ENCODE data around the gene PAPPA2. TPM values are rescaled to one million over a fixed set of nuclear protein-coding genes. Genes with fewer than 3 reads are reported as not detected.

Gene PAPPA2
- total and polyA plus RNA-seq, 9 donors, result 0.01 to 0.69 (median 0.32) TPM; not detected in 4

DNA sequence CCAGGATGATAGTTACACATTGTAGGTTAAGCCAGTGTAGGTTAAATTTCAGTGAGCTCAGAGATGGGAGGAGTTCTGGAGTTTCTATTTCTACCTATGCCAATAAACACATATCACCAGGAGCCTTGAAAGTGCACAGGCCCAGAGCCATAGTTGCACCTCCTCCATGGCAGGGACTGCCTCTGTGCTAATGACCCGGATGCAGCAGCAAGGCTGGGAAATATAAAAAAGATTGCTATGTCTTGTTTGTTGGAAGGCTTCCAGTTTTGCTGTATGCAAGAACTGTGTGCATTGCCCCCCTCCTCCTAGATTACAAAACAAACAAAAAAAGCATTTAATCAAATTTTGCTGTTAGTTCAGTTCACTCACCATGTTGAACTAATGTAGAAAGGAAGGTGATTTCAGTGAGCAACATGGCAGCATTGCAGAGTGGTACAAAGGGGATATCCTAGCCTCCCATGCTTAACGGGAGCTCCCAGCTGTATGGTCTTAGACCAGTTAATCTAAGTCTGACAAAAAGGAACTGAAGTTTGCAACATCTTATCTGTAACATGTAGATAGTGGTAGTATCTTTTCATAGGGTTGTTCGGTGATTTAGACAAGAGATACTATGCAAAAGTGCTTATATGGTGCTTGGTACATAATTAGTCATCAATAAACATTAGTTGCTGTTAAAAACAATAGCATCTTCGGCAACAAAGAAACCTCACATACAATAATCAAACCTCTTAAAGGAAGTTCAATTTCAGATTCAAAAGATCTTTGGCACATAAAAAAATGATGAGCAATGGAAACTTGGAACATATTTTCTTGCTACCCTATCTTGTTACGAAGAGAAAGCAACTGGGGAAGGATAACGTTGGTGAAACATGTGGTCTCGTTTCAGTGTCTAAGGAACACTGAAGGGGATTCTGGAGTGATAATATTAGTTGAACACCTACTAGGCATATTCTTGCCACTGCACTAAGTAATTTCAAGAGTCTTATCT, 392.1 kb downstream of the PAPPA2 start:
- TF ChIP-seq POLR2A (IDR thresholded peaks at IDR 0.05) (no peak), EP300 (IDR thresholded peaks at IDR 0.05) (no peak)
- TF ChIP-seq, protein P1, sequence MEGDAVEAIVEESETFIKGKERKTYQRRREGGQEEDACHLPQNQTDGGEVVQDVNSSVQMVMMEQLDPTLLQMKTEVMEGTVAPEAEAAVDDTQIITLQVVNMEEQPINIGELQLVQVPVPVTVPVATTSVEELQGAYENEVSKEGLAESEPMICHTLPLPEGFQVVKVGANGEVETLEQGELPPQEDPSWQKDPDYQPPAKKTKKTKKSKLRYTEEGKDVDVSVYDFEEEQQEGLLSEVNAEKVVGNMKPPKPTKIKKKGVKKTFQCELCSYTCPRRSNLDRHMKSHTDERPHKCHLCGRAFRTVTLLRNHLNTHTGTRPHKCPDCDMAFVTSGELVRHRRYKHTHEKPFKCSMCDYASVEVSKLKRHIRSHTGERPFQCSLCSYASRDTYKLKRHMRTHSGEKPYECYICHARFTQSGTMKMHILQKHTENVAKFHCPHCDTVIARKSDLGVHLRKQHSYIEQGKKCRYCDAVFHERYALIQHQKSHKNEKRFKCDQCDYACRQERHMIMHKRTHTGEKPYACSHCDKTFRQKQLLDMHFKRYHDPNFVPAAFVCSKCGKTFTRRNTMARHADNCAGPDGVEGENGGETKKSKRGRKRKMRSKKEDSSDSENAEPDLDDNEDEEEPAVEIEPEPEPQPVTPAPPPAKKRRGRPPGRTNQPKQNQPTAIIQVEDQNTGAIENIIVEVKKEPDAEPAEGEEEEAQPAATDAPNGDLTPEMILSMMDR (IDR thresholded peaks at IDR 0.05), result no peak
- Histone ChIP-seq H3K27ac (no peak overlapping the region), H3K27me3 (no peaks in the 10 kb centered on the region), H3K4me1 (ENCODE audit: insufficient read depth) (no peaks in the 10 kb centered on the region), H3K36me3 (no peaks in the 10 kb centered on the region), H3K4me3 (no peak overlapping the region), H3K9me3 (no peaks in the 10 kb centered on the region)
- no peak for DNase-seq
- WGBS, 3 donors, result 50 to 57% (median 52%) methylated on average over 7 of the region's 7 CpGs
- intact Hi-C loops (cut with DNase I), result no loop called here

DNA sequence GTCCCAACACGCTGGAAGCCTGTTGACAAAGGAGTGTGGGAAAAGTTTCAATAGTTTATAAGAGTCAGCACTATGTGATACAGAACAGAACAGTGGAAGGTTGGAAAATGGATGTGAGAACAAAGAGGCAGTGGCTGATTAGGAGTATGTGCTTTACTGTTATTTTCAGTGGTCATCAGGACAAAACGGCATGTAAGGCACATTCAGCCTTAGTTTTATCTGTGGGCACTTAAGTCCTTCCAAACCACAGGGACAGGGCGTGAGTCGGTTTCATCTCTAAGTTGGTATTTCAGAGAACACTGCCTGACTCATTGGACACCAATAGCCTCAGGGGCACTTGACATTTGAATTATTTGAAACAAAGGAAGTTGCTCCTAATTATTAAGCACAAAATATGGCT, 394.7 kb downstream of the PAPPA2 start:
- no peak for DNase-seq
- intact Hi-C loops (cut with DNase I), result no loop called here
- Histone ChIP-seq H3K4me3 (no peak overlapping the region), H3K36me3 (no peaks in the 10 kb centered on the region), H3K27me3 (no peaks in the 10 kb centered on the region), H3K27ac (no peak overlapping the region), H3K9me3 (no peaks in the 10 kb centered on the region), H3K4me1 (ENCODE audit: insufficient read depth) (no peaks in the 10 kb centered on the region)
- 61 to 69% (median 65%) methylated on average over 4 of the region's 4 CpGs for WGBS, 3 donors
- TF ChIP-seq POLR2A (IDR thresholded peaks at IDR 0.05) (no peak), EP300 (IDR thresholded peaks at IDR 0.05) (no peak)
- TF ChIP-seq, protein P1 (IDR thresholded peaks at IDR 0.05), result no peak

DNA sequence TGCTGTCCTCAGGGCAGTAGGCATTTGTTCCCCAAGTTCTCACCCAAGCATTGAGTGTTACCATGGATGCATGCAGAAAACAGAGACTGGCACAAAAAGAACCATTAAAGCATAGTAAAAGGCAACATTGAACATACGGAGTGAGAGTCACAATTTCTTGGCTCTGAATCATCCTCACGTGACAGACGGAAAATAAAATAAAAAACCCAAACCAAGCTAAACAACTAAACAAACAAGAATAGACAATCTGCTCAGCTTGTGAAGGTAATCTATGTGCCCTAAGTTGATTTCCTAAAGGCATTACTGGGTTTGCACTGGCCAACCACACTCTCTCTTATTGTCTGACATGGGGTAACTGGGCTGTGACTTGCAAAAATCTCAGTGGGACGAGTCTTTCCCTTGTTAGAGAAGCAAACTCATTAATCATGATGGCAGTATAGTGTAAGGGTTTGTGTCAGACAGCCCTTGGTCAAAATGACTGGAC, 395.5 kb downstream of the PAPPA2 start:
- no peaks in the 10 kb centered on the region for H3K4me1 ChIP-seq (ENCODE audit: insufficient read depth)
- 51 to 64% (median 56%) methylated on average over 4 of the region's 4 CpGs for WGBS, 3 donors

DNA sequence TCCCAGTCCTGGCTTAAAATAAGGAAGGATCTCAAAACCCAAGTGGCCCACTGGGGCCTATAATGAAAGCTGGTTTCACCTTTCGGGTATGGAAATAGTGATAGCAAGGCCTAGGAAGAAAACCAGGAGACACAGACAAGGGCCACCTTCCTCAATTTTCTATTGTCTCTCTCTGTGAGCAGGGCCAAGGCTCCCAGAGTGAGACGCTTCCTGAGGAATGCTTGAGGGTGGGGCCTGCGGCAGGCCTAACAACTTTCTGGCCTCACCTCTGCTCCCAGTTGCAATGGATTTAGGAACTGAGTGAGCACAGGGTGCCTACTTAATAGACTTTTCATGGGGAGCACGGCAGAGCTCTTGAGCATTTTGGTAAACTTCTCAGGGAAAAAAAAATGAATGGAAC, 400.6 kb downstream of the PAPPA2 start:
- Histone ChIP-seq H3K9me3 (no peaks in the 10 kb centered on the region), H3K4me3 (no peak overlapping the region), H3K27me3 (no peaks in the 10 kb centered on the region), H3K36me3 (no peaks in the 10 kb centered on the region), H3K4me1 (ENCODE audit: insufficient read depth) (no peaks in the 10 kb centered on the region), H3K27ac (no peak overlapping the region)
- no peak for DNase-seq
- 88 to 92% (median 90%) methylated on average over 4 of the region's 4 CpGs for WGBS, 3 donors
- intact Hi-C loops (cut with DNase I), result no loop called here
- TF ChIP-seq, protein P1 (IDR thresholded peaks at IDR 0.05), result no peak
- TF ChIP-seq POLR2A (IDR thresholded peaks at IDR 0.05) (no peak), EP300 (IDR thresholded peaks at IDR 0.05) (no peak)

More for the DNA sequence above, 395.5 kb downstream of the PAPPA2 start:
- H3K9me3 ChIP-seq, result no peaks in the 10 kb centered on the region
- intact Hi-C loops (cut with DNase I), result no loop called here
- H3K36me3 ChIP-seq, result no peaks in the 10 kb centered on the region
- no peak overlapping the region for H3K27ac ChIP-seq
- TF ChIP-seq, protein P1 (IDR thresholded peaks at IDR 0.05), result no peak
- TF ChIP-seq POLR2A (IDR thresholded peaks at IDR 0.05) (no peak), EP300 (IDR thresholded peaks at IDR 0.05) (no peak)
- H3K27me3 ChIP-seq, result no peaks in the 10 kb centered on the region
- no peak overlapping the region for H3K4me3 ChIP-seq
- DNase-seq, result no peak
